HL-60 (cell line): ENCODE measurements around the gene ATXN7.

Experiments used
- POLR2AphosphoS5 ChIP-seq: IDR thresholded peaks from 2 replicates; pipeline ENCODE4 v1.6.1; 2012; ENCODE audit warnings: low read depth
- TF ChIP-seq, protein P1 (sequence below): IDR thresholded peaks from one replicate; pipeline ENCODE4 v1.5.1; 2011; ENCODE audit warnings: low read length, control low read depth, inconsistent platforms; ENCODE audit not compliant: insufficient read depth
- TF ChIP-seq, protein P2 (sequence below): IDR thresholded peaks from 2 replicates; pipeline ENCODE4 v1.6.1; 2012; ENCODE audit warnings: low read depth; ENCODE audit not compliant: insufficient replicate concordance

DNA sequence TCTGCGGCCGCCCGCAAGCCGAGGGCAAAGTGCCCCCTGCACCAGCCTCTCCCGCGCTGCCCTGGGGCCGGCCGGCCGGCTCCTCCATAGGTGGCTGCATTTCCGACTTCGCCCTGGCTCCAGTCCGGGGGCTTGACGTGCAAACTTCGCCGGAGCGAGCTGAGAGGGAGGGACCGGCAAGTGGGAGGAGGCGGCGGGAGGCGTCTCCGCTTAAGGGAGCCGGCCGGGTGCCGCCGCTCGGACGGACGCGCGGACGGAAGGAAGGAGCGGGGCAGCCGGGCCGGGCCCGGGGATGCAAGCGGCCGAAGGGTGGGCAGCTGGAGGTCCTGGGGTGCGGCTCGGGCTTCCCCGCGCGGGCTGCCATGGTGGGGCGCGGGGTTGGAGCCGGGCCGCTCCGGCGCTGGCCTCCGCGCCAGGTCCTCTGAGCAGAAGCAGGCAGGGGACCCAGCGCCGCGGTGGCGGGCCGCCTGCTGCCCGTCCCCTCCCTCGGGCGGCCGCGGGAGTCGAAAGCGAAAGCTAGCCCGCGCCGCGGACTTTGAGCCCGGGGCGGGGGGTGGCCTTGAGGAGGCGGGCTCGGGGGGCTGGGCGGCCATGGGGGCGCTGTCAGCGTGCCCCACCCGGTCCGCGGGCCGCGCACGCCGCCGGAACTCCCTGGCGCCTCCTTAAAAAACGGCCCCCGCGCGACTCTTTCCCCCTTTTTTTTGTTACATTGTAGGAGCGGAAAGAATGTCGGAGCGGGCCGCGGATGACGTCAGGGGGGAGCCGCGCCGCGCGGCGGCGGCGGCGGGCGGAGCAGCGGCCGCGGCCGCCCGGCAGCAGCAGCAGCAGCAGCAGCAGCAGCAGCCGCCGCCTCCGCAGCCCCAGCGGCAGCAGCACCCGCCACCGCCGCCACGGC lies 48.5 kb downstream of the ATXN7 start, which contains the start of gene SCAANT1:
- no peak; the same call in 1 of the 2 replicates for TF ChIP-seq POLR2AphosphoS5
- TF ChIP-seq, protein P1, sequence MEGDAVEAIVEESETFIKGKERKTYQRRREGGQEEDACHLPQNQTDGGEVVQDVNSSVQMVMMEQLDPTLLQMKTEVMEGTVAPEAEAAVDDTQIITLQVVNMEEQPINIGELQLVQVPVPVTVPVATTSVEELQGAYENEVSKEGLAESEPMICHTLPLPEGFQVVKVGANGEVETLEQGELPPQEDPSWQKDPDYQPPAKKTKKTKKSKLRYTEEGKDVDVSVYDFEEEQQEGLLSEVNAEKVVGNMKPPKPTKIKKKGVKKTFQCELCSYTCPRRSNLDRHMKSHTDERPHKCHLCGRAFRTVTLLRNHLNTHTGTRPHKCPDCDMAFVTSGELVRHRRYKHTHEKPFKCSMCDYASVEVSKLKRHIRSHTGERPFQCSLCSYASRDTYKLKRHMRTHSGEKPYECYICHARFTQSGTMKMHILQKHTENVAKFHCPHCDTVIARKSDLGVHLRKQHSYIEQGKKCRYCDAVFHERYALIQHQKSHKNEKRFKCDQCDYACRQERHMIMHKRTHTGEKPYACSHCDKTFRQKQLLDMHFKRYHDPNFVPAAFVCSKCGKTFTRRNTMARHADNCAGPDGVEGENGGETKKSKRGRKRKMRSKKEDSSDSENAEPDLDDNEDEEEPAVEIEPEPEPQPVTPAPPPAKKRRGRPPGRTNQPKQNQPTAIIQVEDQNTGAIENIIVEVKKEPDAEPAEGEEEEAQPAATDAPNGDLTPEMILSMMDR = no peak
- TF ChIP-seq, protein P2, sequence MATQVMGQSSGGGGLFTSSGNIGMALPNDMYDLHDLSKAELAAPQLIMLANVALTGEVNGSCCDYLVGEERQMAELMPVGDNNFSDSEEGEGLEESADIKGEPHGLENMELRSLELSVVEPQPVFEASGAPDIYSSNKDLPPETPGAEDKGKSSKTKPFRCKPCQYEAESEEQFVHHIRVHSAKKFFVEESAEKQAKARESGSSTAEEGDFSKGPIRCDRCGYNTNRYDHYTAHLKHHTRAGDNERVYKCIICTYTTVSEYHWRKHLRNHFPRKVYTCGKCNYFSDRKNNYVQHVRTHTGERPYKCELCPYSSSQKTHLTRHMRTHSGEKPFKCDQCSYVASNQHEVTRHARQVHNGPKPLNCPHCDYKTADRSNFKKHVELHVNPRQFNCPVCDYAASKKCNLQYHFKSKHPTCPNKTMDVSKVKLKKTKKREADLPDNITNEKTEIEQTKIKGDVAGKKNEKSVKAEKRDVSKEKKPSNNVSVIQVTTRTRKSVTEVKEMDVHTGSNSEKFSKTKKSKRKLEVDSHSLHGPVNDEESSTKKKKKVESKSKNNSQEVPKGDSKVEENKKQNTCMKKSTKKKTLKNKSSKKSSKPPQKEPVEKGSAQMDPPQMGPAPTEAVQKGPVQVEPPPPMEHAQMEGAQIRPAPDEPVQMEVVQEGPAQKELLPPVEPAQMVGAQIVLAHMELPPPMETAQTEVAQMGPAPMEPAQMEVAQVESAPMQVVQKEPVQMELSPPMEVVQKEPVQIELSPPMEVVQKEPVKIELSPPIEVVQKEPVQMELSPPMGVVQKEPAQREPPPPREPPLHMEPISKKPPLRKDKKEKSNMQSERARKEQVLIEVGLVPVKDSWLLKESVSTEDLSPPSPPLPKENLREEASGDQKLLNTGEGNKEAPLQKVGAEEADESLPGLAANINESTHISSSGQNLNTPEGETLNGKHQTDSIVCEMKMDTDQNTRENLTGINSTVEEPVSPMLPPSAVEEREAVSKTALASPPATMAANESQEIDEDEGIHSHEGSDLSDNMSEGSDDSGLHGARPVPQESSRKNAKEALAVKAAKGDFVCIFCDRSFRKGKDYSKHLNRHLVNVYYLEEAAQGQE = no peak
